Activated T-helper 9 cell treated with anti-CD3 and anti-CD28 coated beads, Interleukin-2, amount 50 U/mL, for 16 hours (primary cell): ENCODE measurements around the gene RBM4.
A peak's percentile ranks its signal among the peaks of the same experiment; 100 is the strongest.
"Not testable (repeated sequence)": the region's sequence is repeated elsewhere in the genome, so short reads cannot be mapped to it uniquely, and the experiment has no call there.

Experiments used
- DNase-seq: peaks from one replicate; pipeline ENCODE4 v3.0.0-alpha.2; 2020; ENCODE audit warnings: low read depth

The RBM4 gene

DNA sequence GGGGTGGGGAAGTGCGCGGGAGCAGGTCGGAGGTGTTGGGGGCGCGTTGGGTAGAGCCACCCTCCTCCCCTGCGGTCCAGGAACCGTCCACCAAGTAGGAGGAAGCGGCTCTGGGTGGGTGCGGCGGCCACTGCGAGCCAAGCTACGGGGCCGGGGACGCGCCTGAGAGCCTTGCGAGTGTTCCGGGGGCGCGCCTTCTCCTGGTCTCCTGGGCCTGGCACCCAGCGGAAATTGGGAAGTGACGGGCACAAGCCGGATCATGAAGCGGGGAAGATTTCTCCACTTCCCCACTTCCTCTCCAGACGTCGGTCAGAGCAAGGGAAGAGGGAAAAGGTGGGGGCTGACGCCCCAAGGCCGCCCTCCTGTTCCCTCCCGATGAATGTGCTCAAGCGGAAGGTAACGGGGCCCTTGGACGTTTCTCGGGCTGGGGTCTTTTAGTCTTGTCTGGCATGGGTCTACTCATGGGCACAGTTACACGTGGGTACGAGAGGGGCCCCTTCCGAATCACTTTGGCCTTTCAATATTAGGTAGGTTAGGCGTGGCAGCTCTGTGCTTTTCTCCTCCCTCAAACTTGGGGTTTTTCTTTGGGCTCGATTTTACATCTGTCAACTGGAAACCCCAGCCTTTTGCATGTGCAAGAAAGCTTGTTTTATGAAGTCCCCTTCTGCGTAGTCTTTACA is 21.2 kb upstream of the RBM4 start:
- DNase-seq = no peak

DNA sequence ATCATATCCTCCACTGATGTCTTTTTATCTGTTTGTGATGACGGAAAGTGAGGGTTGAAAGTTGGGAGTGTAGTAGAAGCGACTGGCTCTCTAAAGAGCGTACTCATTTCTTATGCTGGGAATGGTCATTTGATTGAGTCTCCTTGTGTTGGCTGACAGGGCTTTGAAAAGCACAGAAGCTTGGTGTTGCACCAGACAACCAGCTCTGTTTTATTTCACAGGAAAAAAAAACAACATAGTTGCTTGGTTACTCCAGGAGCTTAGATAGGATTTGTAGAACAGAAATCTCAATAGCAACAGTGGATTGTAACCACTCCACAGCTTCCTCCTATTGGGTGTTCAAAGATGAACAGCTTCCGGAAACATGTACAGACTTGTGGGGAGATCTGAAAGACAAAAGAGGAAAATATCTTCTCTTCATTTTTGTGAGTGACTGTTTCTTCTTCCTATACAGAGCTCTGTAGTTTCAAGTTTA is 19.4 kb upstream of the RBM4 start:
- no peak for DNase-seq

DNA sequence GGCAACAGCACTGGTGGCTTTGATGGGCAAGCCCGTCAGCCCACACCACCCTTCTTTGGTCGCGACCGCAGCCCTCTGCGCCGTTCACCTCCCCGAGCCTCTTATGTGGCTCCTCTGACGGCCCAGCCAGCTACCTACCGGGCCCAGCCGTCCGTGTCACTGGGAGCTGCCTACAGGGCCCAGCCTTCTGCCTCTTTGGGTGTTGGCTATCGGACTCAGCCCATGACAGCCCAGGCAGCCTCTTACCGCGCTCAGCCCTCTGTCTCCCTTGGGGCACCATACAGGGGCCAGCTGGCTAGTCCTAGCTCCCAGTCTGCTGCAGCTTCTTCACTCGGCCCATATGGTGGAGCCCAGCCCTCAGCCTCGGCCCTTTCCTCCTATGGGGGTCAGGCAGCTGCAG is 14.1 kb upstream of the RBM4 start:
- DNase-seq = no peak

DNA sequence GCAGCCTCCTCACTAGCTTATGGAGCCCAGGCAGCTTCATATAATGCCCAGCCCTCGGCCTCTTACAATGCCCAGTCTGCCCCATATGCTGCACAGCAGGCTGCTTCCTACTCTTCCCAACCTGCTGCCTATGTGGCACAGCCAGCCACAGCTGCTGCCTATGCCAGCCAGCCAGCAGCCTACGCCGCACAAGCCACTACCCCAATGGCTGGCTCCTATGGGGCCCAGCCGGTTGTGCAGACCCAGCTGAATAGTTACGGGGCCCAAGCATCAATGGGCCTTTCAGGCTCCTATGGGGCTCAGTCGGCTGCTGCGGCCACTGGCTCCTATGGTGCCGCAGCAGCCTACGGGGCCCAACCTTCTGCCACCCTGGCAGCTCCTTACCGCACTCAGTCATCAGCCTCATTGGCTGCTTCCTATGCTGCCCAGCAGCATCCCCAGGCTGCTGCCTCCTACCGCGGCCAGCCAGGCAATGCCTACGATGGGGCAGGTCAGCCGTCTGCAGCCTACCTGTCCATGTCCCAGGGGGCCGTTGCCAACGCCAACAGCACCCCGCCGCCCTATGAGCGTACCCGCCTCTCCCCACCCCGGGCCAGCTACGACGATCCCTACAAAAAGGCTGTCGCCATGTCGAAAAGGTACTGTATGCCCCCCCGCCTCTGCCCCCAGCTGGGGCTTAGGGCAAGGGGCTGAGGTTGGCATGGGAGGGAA is 13.3 kb upstream of the RBM4 start:
- DNase-seq = no peak

DNA sequence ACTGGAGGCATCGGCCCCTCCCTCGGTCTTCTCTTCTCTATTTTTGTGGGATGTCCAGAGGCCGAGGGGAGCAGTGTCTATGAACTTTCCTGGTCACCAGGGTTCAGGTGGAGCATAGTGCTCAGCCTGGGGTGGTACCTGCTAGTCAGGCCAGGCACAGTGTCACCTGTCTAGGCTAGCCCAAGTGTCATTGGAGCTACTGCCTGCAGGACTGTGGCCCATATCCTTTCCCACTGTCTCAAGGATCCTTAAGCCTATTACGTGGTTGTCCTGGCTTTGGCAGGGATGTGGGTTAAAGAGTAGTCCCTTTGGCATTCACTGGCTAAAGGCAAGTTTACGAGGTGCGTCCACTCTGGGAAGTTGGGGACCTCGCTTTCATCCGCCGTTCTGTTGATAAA is 12.8 kb upstream of the RBM4 start:
- DNase-seq = no peak

DNA sequence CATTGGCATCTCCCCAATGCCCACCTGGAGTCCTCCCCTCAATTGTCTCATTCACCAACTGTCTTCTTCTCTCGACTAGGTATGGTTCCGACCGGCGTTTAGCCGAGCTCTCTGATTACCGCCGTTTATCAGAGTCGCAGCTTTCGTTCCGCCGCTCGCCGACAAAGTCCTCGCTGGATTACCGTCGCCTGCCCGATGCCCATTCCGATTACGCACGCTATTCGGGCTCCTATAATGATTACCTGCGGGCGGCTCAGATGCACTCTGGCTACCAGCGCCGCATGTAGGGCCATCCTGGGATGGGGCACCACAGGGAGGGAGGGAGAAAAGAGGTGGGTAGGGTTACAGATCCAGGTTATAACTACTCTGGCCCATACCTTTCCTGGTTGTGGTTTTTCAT is 12.1 kb upstream of the RBM4 start:
- no peak for DNase-seq

DNA sequence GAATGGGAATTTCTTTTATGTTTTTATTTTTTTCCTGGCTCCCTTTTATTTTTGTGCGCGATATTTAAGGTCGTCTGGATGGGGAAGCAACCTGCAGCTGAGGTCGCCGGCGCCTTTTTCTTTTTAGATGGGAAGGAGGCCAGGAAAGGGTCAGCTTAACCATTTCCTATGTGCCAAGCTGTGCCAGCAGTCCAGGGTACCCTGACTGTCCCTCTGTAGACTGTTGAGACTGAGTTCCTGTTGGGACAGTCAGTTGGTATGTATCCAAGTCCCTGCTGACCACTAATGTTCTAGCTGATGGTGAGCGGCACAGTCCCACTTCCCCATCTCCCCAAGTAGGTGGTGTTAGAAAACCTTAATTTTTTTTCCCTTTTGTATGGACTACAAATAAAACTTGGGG is 11.6 kb upstream of the RBM4 start:
- no peak for DNase-seq

DNA sequence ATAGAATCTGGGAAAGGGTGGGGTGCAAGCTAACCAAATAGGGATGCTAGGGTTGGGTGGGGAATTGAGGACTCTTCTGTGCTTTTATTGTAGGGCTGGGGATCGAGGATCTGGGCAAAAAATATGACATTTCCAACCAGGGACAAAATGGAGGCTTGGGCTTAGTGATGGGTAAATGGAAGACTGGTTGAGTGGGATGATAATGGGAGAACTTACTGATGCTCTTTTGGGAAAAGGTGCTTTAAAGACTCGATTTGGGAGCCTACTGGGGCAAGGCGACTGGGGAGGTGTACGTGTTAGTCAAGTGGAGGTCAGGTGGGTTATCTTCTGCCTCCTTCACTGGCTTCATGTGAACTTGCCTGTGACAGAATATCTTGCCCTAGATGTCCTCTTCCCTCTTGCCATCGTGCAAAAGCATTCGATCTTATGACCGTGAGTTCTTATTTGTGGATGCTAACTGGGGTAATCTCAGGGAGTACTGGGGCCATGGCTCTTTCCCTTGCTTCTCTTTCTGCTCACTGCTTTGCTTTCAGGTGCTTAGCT is 10.4 kb upstream of the RBM4 start:
- DNase-seq = no peak

DNA sequence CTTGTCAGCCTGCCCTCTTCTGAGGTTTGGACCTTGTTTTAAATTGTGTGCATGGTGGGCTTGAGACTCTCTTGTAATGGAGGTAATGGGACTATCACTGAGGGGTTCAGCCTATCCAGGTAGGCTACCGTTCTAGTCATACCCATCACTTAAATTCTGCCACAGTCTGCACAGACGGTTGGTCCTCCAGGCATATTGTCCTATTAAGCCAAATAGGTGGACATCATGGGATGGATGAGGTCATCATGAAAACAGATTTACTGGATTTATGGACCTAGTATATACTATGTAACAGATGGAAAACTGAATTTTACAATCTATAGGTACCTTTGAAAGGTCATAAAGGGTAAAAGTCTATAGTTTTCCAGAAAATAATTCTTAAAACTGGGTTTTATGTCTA is 9.1 kb upstream of the RBM4 start:
- DNase-seq = no peak

DNA sequence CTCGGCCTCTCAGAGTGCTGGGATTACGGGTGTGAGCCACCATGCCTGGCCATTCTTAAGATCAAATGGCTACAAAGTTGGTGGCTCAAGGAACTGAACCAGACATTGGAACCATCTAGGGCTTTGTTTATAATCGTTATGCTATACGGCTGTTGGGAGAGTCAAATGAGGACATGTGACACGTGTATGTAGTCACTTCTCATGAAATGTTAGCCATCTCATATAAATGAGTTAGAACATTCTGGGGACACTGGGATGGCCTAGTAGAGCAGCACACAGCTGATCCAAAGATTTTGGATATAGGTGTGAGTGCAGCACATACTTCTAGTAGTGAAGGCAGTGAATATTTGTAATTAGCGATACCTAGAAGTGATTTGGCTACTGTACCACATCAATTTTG is 6.6 kb upstream of the RBM4 start:
- no peak for DNase-seq

DNA sequence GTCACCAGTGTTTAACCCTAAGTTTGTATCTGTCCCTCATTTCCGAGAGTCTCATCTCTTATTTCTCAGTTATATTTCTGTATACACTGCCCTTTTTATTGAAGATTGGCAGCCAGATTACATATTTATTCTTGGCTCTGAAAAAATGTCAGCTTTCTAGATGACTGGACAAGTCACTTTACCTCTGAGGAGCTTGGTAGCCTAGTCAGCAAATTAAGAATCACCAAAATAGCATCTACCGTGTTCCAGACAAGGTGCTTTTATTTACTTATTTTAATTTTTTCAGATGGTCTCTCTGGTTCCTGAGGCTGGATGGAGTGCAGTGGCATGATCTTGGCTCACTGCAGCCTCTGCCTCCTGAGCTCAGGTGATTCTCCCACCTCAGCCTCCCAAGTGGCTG is 5.6 kb upstream of the RBM4 start:
- DNase-seq = no peak

DNA sequence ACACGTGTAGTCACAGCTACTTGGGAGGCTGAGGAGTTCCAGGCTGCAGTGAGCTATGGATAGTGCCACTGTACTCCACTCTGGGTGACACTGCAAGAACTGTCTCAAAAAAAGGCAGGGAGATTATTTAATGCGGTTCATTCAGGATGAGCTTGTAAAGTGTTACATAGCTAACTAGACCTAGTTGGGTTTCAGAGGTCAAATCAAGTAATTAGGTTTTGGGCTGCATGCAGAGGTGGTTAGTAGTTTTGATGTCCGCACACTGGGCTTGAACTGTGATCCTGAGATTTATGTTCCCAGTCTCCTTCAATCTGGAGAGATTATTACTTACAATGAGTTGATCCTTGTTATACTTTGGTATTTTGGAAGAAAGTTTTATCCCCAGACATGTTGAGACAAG is 2.1 kb upstream of the RBM4 start:
- DNase-seq = no peak

DNA sequence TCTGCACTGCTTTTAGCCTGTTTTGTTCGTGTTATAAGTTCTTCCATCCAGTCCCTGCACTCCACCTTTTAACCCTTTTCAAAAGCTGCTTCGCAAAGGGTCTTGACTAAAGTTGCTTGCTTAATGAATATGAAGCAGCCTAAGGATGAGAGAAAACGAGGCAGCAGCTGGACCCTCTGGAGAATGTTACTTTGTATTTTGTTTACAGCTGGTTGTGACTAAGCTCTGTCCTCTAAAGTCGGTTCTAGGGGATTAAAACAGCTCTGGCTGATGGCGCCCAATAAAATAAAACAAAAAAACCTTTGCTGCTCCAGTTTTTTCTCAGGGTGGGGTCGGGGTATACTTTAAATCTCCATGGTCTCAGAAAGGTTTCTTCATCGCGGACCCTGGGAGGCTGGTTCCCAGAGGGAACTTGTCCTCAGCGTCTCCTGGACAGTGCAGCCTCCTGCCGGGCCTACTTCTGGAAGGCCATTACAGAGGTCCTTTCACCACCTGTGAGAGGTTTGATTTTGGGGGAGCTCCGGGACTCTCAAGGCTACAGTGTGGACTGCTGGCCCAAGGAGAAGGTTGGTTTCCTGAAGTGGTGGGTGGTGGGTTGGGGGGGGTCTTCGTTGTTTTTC is 836 bp upstream of the RBM4 start:
- no peak for DNase-seq

DNA sequence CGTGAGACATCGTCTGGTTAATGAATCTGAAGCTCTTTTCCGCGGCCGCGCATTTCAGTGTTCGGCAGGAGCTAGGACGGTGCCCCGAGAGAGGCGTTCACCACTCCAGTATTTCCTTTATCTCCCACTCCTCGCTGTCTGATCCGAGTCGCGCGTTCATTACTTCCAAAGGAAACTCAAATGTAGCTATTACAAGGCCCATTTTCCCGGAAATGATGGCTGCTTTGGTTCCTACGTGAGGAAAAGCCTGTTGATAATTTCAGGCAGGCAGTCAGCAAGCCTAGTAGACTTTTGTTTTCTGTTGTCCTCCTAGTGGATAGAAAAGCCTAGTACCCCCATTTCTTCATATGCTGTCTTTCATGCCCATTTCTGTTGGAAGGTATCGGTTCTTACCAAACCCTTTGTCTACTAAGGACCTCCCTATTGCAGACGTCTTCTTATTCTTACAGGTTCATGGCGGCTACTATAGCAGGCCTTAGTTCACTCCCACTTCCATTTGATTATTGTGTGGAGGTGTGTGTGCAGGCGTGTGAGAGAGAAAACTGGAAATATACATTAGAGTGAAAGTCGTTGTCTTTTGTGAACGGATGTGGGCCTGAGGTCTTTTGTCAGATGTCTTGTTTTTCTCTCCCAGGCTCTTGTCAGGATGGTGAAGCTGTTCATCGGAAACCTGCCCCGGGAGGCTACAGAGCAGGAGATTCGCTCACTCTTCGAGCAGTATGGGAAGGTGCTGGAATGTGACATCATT is 737 bp downstream of the RBM4 start:
- peak; percentile 12 for DNase-seq

DNA sequence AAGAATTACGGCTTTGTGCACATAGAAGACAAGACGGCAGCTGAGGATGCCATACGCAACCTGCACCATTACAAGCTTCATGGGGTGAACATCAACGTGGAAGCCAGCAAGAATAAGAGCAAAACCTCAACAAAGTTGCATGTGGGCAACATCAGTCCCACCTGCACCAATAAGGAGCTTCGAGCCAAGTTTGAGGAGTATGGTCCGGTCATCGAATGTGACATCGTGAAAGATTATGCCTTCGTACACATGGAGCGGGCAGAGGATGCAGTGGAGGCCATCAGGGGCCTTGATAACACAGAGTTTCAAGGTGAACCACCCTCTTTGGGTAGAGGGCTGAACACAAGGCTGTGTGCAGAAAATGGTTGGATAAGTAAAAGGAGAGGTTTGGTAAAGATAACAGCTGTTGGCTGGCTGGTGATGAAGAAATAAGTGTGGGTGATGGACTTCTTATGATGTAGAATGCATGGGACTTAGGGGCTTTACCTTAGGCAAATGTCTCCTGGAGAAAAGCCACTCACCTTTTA is 1.4 kb downstream of the RBM4 start:
- not testable (repeated sequence) for DNase-seq

DNA sequence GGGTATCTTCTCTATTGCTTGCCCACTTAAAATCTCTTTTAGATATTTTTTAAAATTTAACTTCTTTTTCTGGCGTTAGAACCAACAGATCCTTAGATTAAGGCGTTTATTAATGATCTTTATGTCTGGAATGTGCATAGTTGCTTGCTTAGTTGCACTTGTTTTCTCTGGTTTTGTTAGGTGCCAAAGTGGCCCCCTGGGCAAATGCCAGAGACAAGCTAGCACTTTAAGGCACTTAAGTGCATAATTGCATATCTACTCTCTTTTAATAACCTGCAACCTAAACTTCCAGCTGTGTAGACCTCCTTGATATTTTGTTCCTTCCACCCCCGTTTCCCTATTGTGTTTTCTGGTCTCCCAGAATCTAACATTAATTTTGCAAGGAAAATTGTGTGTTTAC is 3.3 kb downstream of the RBM4 start:
- DNase-seq = no peak

DNA sequence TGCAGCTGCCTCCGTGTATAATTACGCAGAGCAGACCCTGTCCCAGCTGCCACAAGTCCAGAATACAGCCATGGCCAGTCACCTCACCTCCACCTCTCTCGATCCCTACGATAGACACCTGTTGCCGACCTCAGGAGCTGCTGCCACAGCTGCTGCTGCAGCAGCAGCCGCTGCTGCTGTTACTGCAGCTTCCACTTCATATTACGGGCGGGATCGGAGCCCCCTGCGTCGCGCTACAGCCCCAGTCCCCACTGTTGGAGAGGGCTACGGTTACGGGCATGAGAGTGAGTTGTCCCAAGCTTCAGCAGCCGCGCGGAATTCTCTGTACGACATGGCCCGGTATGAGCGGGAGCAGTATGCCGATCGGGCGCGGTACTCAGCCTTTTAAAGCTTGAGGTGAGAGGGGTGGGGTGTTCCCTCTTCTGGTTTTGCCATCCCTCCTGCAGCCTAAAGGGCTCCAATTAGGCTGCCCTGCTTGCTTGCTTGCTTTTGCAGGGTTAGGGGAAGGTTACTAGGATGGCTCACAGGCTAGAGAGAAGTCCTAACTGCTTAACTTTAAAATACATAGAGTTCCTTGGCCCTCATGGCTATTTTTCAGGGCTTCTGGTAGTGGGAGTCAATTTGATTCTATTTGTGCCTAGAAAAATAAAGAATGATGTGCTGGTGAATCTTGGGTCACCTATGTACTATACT is 5.4 kb downstream of the RBM4 start:
- no peak for DNase-seq

DNA sequence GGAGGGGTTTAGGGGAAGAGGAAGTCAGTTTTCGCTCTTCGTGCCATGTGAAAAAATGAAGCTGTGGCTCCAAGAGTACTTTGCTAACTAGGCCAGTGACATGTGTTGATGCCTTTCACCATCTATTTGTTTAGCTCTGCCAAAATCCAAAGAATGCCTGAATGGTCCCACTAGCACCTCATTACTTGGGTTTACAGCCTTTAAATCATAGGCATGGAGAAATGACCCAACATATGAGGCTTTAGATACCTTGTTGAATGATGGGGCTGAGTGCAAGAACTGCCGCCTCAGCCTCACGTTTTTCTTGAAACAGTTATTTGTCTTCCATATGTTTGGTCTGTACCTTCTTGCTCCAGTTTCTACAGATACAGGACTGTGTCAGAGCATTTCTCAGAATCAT is 8.3 kb downstream of the RBM4 start:
- no peak for DNase-seq

DNA sequence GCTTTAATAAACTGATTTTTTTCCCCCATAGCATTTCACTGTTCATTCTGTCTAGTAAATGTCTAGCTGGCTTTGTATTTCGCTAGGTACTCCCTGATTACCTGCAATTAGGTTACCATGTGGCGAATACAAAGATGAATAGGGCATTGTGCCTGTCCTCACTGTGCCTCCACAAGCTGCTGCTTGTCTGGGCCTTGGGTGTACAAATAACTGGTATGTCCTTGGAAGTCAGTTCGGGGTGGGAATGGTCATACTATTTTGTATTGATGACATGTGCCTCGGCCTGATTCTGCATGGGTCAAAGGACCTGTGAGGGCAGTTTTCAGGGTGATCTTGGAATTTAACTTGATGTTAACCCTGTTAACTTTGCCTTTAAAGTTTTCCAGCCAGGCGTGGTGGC is 11.4 kb downstream of the RBM4 start:
- DNase-seq = no peak

DNA sequence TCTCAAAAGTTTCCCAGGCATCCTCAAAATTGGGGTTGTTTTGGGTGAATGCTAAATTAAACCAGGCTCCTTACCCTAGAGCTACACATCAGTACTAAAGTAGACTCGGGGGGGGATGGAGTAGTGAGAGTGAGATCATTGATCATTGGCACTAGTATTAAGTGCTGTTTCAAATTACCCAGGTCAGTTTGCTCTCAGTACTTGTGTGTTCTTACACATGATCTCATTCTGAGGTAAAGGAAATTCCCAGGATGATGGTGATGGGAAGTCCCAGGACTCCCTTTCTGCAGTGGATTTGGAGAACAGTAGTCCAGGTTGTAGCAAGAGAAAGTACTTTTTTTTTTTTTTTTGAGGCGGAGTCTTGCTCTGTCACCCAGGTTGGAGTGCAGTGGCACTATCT is 12.5 kb downstream of the RBM4 start:
- no peak for DNase-seq

DNA sequence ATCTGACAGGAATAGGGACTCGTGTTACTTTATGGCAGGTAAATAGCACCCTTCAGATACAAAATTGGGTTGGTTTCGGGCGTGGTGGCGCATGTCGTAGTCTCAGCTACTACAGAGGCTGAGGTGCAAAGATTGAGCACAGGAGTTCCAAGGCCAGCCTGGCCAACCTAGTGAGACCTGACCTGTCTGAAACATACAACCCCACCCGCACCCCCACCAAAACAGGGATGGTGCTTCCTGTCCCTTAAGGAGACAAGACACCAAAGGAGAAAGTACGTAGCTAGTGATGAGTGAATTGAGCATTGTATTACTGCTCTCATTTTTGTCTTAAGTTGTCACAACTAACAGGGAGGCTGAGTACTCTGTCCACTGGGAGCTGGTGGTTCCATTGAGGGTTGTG is 14.1 kb downstream of the RBM4 start:
- DNase-seq = no peak

DNA sequence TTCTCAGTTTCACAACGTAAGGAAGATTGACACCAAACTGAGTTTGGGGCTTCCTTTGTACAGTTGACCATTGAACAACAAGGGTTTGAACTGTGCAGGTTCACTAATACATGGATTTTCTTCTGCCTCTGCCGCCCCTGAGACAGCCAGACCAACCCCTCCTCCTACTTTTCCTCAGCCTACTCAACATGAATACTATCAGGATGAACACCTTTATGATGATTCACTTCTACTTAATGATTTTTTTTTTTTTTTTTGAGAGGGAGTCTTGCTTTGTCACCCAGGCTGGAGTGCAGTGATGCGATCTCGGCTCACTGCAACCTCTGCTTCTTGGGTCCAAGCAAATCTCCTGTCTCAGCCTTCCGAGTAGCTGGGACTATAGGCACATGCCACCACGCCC is 14.6 kb downstream of the RBM4 start:
- DNase-seq = no peak
